ENCODE data around the gene ERICH6.

Gene ERICH6

GRCh38 chr3:150682279-150682678 lies 21.4 kb downstream of the ERICH6 start:
- H3K27me3 ChIP-seq (ENCODE audit: insufficient read depth, poor library complexity, severe bottlenecking): no peaks in the 10 kb centered on the region
- H3K4me1 ChIP-seq (ENCODE audit: insufficient read depth, poor library complexity, severe bottlenecking): no peaks in the 10 kb centered on the region
- no peaks in the 10 kb centered on the region for H3K9me3 ChIP-seq (ENCODE audit: severe bottlenecking)
- no peak for DNase-seq (ENCODE audit: low spot score)
- H3K27ac ChIP-seq (ENCODE audit: poor library complexity, severe bottlenecking): no peak overlapping the region
- no peak for TF ChIP-seq CTCF (IDR thresholded peaks at IDR 0.05; ENCODE audit: poor library complexity, severe bottlenecking)
- no peak overlapping the region for H3K4me3 ChIP-seq (ENCODE audit: severe bottlenecking)
- no peak for ATAC-seq (ENCODE audit: low read depth)
- no peaks in the 10 kb centered on the region for H3K36me3 ChIP-seq (ENCODE audit: low read depth)

GRCh38 chr3:150681057-150681456 lies 22.7 kb downstream of the ERICH6 start:
- no peak for ATAC-seq (ENCODE audit: low read depth)
- peaks cover under 1% of the 10 kb centered on the region for H3K9me3 ChIP-seq (ENCODE audit: severe bottlenecking)
- no peaks in the 10 kb centered on the region for H3K4me1 ChIP-seq (ENCODE audit: insufficient read depth, poor library complexity, severe bottlenecking)
- H3K36me3 ChIP-seq (ENCODE audit: low read depth): no peaks in the 10 kb centered on the region
- no peak overlapping the region for H3K4me3 ChIP-seq (ENCODE audit: severe bottlenecking)
- DNase-seq (ENCODE audit: low spot score): no peak
- H3K27me3 ChIP-seq (ENCODE audit: insufficient read depth, poor library complexity, severe bottlenecking): no peaks in the 10 kb centered on the region
- no peak overlapping the region for H3K27ac ChIP-seq (ENCODE audit: poor library complexity, severe bottlenecking)
- no peak for TF ChIP-seq CTCF (IDR thresholded peaks at IDR 0.05; ENCODE audit: poor library complexity, severe bottlenecking)

- Histone ChIP-seq H3K4me3 (ENCODE audit: severe bottlenecking) (no peak overlapping the region), H3K27me3 (ENCODE audit: insufficient read depth, poor library complexity, severe bottlenecking) (no peaks in the 10 kb centered on the region), H3K9me3 (ENCODE audit: severe bottlenecking) (peaks cover 3% of the 10 kb centered on the region), H3K27ac (ENCODE audit: poor library complexity, severe bottlenecking) (no peak overlapping the region), H3K36me3 (ENCODE audit: low read depth) (no peaks in the 10 kb centered on the region), H3K4me1 (ENCODE audit: insufficient read depth, poor library complexity, severe bottlenecking) (no peaks in the 10 kb centered on the region)
- DNase-seq (ENCODE audit: low spot score) (no peak), ATAC-seq (ENCODE audit: low read depth) (no peak)
- no peak for TF ChIP-seq CTCF (IDR thresholded peaks at IDR 0.05; ENCODE audit: poor library complexity, severe bottlenecking)
Measured at GRCh38 chr3:150680562-150680961, 23.2 kb downstream of the ERICH6 start.

- H3K27me3 ChIP-seq (ENCODE audit: insufficient read depth, poor library complexity, severe bottlenecking): no peaks in the 10 kb centered on the region
- ATAC-seq (ENCODE audit: low read depth): no peak
- H3K4me1 ChIP-seq (ENCODE audit: insufficient read depth, poor library complexity, severe bottlenecking): no peaks in the 10 kb centered on the region
- H3K27ac ChIP-seq (ENCODE audit: poor library complexity, severe bottlenecking): no peak overlapping the region
- no peak overlapping the region for H3K4me3 ChIP-seq (ENCODE audit: severe bottlenecking)
- H3K36me3 ChIP-seq (ENCODE audit: low read depth): no peaks in the 10 kb centered on the region
- TF ChIP-seq CTCF (IDR thresholded peaks at IDR 0.05; ENCODE audit: poor library complexity, severe bottlenecking): no peak
- H3K9me3 ChIP-seq (ENCODE audit: severe bottlenecking): peaks cover 9% of the 10 kb centered on the region
- DNase-seq (ENCODE audit: low spot score): no peak
Measured at GRCh38 chr3:150675587-150675986, 28.1 kb downstream of the ERICH6 start.

- H3K4me1 ChIP-seq (ENCODE audit: insufficient read depth, poor library complexity, severe bottlenecking): no peaks in the 10 kb centered on the region
- H3K9me3 ChIP-seq (ENCODE audit: severe bottlenecking): peaks cover 9% of the 10 kb centered on the region
- DNase-seq (ENCODE audit: low spot score) (no peak), ATAC-seq (ENCODE audit: low read depth) (no peak)
- no peak overlapping the region for H3K4me3 ChIP-seq (ENCODE audit: severe bottlenecking)
- no peak overlapping the region for H3K27ac ChIP-seq (ENCODE audit: poor library complexity, severe bottlenecking)
- TF ChIP-seq CTCF (IDR thresholded peaks at IDR 0.05; ENCODE audit: poor library complexity, severe bottlenecking): no peak
- no peaks in the 10 kb centered on the region for H3K36me3 ChIP-seq (ENCODE audit: low read depth)
- H3K27me3 ChIP-seq (ENCODE audit: insufficient read depth, poor library complexity, severe bottlenecking): no peaks in the 10 kb centered on the region
Measured at GRCh38 chr3:150673966-150674365, 29.8 kb downstream of the ERICH6 start.

All from RWPE2 (cell line).